Retinal pigment epithelial cell (primary cell): ENCODE measurements around the gene DDX6.
A peak's percentile ranks its signal among the peaks of the same experiment; 100 is the strongest.
"Not testable (repeated sequence)": the region's sequence is repeated elsewhere in the genome, so short reads cannot be mapped to it uniquely, and the experiment has no call there.

ENCODE experiments used
- DNase-seq: peaks from one replicate; pipeline ENCODE4 v3.0.0-alpha.2; 2010; ENCODE audit warnings: low read depth
- H3K4me3 ChIP-seq: 2 replicates; pipeline ENCODE4 v1.5.1; 2011; ENCODE audit warnings: mild to moderate bottlenecking, low read length, control low read depth, moderate library complexity
- CTCF ChIP-seq: conservative IDR thresholded peaks from 2 replicates; pipeline ENCODE4 v1.5.1; 2011; ENCODE audit warnings: low read depth, low read length, control low read depth, inconsistent platforms

The DDX6 gene

GRCh38 chr11:118791111-118791960 lies at the start of gene DDX6:
Gene DDX6, minus strand, starts transcription at chr11:118791164. Its CDS starts 4,913 bp downstream, at chr11:118786251.
- peak within 1 kb of the TSS; percentile 88 for H3K4me3 ChIP-seq
- DNase-seq: peak; percentile 51
- peak; percentile 23 for TF ChIP-seq CTCF

DNA sequence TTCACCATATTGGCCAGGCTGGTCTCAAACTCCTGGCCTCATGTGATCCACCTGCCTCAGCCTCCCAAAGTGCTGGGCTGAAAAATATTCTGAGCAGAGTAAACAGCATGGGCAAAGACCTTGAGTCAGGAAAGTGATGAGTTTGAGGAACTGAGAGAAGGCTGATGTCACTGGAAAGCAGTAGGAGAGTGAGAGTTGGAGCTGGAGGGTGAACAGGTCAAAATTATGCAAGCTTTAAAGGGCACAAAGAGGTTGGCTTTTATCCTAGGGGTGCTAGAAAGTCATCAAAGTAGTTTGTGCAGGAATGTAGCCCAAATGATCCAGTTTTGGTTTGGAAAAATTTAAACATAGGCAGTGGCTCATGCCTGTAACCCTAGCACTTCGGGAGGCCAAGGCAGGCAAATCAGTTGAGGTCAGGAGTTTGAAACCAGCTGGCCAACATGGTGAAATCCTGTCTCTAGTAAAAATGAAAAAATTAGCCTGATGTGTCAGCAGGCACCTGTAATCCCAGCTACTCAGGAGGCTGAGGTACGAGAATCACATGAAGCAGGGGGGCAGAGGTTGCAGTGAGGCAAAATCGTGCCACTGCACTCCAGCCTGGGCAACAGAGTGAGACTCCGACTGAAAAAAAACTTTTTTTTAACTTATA lies 48.1 kb upstream of the DDX6 start:
- H3K4me3 ChIP-seq: no peak overlapping the region
- no peak for TF ChIP-seq CTCF
- no peak for DNase-seq

- no peak for TF ChIP-seq CTCF
- DNase-seq: no peak
- H3K4me3 ChIP-seq: no peak overlapping the region
Measured at GRCh38 chr11:118837868-118838267, 46.9 kb upstream of the DDX6 start.

DNA sequence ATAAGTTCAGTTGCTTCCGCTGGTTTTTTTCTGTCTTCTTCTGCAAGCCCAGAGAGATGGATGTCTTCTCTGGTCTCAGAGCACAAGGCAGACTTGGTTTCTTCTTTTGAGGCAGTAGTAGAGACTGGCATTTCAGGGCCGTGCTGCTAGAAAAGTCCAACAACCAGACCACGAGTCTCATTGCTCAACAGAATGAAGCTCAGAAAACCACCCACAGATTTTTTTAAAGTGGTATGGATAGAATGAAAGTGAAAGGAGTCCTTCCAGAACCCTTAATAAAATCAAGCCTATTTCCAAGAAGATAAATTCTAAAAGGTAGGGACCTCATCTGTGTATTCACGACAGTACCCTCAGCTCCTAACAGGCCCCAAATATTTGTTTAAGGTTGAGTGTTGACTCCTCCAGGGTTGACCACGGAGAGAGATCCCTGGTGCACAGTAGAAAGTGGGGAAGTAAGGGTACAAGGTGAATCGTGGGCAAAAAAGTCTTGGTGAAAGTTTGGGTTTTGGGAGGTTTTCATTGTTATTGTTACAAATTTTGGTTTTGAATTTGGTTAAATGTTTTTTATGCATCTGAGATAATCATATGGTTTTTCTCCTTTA lies 43.6 kb upstream of the DDX6 start:
- TF ChIP-seq CTCF: no peak
- no peak overlapping the region for H3K4me3 ChIP-seq
- no peak for DNase-seq

DNA sequence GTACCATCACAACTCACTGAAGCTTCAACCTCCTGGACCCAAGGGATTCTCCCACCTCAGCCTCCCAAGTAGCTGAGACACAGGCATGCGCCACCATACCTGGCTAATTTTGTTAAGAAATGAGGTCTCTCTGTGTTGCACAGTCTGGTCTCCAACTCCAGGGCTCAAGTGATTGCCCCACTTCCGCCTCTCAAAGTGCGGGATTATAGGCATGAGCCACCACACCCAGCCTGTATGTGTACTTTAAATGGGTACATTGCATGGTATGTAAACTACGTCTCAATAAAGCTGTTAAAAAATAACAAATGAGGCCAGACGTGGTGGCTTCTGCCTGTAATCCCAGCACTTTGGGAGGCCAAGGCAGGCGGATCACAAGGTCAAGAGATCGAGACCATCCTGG lies 36.2 kb upstream of the DDX6 start:
- TF ChIP-seq CTCF: no peak
- H3K4me3 ChIP-seq: no peak overlapping the region
- DNase-seq: no peak

- not testable (repeated sequence) for H3K4me3 ChIP-seq, DNase-seq
Measured at GRCh38 chr11:118822936-118823510, 32.1 kb upstream of the DDX6 start.

DNA sequence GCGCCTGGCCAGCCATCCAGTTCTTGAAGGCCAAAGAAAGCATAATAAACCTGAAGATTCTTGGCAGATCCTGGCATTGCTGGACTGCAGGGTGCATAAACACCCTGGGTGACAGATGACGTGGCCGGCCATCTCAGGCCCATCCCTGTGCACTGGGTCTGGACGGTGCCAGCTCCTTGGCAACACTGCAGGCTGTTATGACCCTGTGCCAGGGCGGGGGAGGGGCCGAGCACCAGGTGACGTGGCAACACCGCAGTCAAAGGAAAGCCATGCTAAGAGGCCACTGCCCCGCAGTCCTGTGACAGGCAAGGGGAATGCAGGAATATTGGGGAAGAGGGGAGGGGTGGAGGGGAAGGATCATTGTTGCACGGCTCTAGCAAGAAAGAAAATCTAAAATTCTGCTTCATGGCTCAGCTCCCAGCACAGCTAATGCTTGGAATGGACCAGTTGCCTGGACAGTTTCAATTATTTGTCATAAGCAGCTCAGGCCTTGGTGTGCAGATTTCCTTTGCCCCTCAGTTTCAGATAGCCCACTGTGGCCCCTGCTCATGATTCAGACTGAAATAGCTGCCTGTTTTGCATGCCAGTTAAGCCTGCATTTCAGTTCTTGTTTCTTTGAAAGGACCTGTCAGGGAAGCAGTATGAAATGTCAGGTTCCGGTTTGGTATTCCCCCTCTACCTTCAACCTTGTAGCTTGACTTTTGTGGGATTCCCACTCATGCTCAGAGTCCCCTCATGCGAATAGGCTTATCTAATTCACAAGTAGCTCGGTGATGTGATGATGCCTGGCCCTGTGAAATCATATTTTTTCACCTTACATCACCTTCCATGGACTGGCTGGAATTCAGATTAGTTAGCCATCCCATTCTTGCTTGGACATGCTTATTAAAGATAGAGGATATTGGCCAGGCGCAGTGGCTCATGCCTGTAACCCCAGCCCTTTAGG lies 29.7 kb upstream of the DDX6 start:
- H3K4me3 ChIP-seq: no peak overlapping the region
- TF ChIP-seq CTCF: no peak
- DNase-seq: peak; percentile 59

DNA sequence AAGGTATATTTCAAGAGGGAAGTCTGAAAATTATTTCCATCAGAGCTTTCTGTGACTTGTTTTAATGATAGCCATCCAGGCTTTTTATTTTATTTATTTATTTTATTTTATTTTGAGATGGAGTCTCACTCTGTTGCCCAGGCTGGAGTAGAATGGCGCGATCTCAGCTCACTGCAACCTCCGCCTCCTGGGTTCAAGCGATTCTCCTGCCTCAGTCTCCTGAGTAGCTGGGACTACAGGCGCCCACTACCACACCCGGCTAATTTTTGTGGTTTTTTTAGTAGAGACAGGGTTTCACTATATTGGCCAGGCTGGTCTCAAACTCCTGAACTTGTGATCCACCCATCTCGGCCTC lies 29.0 kb upstream of the DDX6 start:
- DNase-seq, H3K4me3 ChIP-seq: not testable (repeated sequence)
